Immature natural killer cell (primary cell): ENCODE measurements around the gene SETD6. TPM values are rescaled to one million over a fixed set of nuclear protein-coding genes. Genes with fewer than 3 reads are reported as not detected.
"Not testable (repeated sequence)": the region's sequence is repeated elsewhere in the genome, so short reads cannot be mapped to it uniquely, and the experiment has no call there.

Experiments
- DNase-seq, 3 donors: peaks; one replicate each; pipeline ENCODE4 v3.0.0; 2022; ENCODE audit warnings: mixed read lengths in 1 of 3
- H3K27ac Mint-ChIP-seq, 6 donors: one replicate each; pipeline ENCODE4 v1.8.0; 2020; ENCODE audit warnings: mixed read lengths in 6 of 6, mild to moderate bottlenecking in 5 of 6, inconsistent platforms in 4 of 6, moderate library complexity in 3 of 6
- H3K27me3 Mint-ChIP-seq, 3 donors: one replicate each; pipeline ENCODE4 v1.8.0; 2020 to 2021; ENCODE audit warnings: low read depth in 3 of 3, mild to moderate bottlenecking in 3 of 3, mixed read lengths in 3 of 3, moderate library complexity in 3 of 3, inconsistent platforms in 1 of 3
- H3K36me3 Mint-ChIP-seq, 3 donors: one replicate each; pipeline ENCODE4 v1.8.0; 2020; ENCODE audit warnings: mixed read lengths in 3 of 3, inconsistent platforms in 2 of 3, mild to moderate bottlenecking in 2 of 3
- H3K4me1 Mint-ChIP-seq, 2 donors: one replicate each; pipeline ENCODE4 v1.8.0; 2020; ENCODE audit warnings: inconsistent platforms in 2 of 2, mild to moderate bottlenecking in 2 of 2, mixed read lengths in 2 of 2, moderate library complexity in 1 of 2
- H3K4me3 Mint-ChIP-seq, 5 donors: one replicate each; pipeline ENCODE4 v1.8.0; 2020; ENCODE audit warnings: mild to moderate bottlenecking in 5 of 5, mixed read lengths in 5 of 5, inconsistent platforms in 3 of 5, moderate library complexity in 3 of 5
- H3K9me3 Mint-ChIP-seq, 6 donors: one replicate each; pipeline ENCODE4 v1.8.0; 2020; ENCODE audit warnings: mild to moderate bottlenecking in 6 of 6, mixed read lengths in 6 of 6, inconsistent platforms in 4 of 6, moderate library complexity in 3 of 6
- polyA plus RNA-seq, 3 donors: library from polyadenylated mRNA; unstranded; fragments of 300-500 nt; fragmentation: Illumina TruSeq; gene quantifications; one replicate each; pipeline ENCODE4 v1.2.3, GENCODE V29; 2021

The SETD6 gene
- polyA plus RNA-seq, 3 donors from 2014 or later = 4.5 to 11.9 (median 5.9) TPM

DNA sequence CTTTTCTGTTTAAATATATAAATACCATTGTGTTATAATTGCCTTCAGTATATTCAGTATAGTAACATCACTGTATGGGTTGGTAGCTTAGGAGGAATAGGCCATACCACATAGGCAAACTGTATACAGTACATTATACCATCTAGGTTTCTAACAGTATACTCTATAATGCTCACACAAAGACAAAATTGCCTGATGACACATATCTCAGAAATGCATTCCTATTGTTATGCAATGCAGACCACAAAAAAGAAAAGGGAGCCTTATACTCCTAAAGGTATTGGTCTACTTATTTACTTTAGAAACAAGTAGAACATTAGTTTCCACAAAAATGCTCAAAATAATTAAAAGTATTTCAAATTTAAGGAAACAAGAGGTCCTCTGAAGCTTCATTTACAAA is 47.9 kb downstream of the SETD6 start:
- DNase-seq = no peak
- Mint-ChIP-seq H3K27ac (no peak overlapping the region), H3K4me3 (no peak overlapping the region), H3K27me3 (no peaks in the 10 kb centered on the region), H3K9me3 (no peaks in the 10 kb centered on the region), H3K36me3 (peaks cover 5 to 35% (median 8%) of the 10 kb centered on the region in 3 donors), H3K4me1 (peaks cover 0 to 16% of the 10 kb centered on the region in 2 donors)

DNA sequence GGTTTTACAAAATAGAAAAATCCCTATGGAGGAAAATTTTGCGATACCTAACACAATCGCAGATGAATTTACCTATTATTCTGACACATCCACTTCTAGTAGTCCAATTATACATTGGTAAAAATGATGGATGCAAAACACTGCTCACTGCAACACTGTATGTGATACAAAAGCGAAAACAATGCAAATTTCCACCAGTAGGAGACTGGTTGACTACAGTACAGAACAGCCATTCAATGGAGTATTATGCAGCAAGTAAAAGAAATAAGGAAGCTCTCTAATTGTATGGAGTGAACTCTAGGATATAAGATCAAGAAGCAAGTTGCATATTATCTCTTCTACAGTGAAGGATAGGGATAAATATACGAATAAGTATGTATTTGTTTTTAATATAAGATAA is 48.5 kb downstream of the SETD6 start:
- Mint-ChIP-seq H3K27ac (peak overlapping the region in 1 of 6 donors; percentile 61), H3K4me1 (peaks cover 0 to 19% of the 10 kb centered on the region in 2 donors), H3K9me3 (no peaks in the 10 kb centered on the region), H3K27me3 (no peaks in the 10 kb centered on the region), H3K4me3 (no peak overlapping the region), H3K36me3 (peaks cover 3 to 32% (median 11%) of the 10 kb centered on the region in 3 donors)
- no peak for DNase-seq

GRCh38 chr16:58565697-58566096 is 50.4 kb downstream of the SETD6 start:
- not testable (repeated sequence) for H3K27ac Mint-ChIP-seq, H3K9me3 Mint-ChIP-seq, H3K27me3 Mint-ChIP-seq, H3K4me3 Mint-ChIP-seq, DNase-seq
- H3K4me1 Mint-ChIP-seq = peaks cover 3 to 38% of the 10 kb centered on the region in 2 donors
- H3K36me3 Mint-ChIP-seq = peaks cover 5 to 44% (median 14%) of the 10 kb centered on the region in 3 donors

Other genes with a start within 250 kb of the SETD6 start
- gene PRSS54, start 220.5 kb upstream of the SETD6 start, polyA plus RNA-seq = not detected
- gene GINS3, start 123.0 kb upstream of the SETD6 start, polyA plus RNA-seq = 1 to 10 TPM in 2 of 3 donors, not detected in 1; 2.5 to 4.2 TPM
- gene NDRG4, start 15.4 kb upstream of the SETD6 start, polyA plus RNA-seq = under 1 TPM in 1 of 3 donors, not detected in 2; 0.18 TPM
- 10 to 100 TPM; 78.1 to 89.7 (median 85.1) TPM for gene CNOT1, start 114.3 kb downstream of the SETD6 start, polyA plus RNA-seq
- 1 to 10 TPM; 2.3 to 6.8 (median 4.2) TPM for gene SLC38A7, start 169.3 kb downstream of the SETD6 start, polyA plus RNA-seq
- gene GOT2, start 218.8 kb downstream of the SETD6 start, polyA plus RNA-seq = 10 to 100 TPM; 47.1 to 87.0 (median 64.9) TPM